Stimulated activated CD4-positive, alpha-beta T cell treated with anti-CD3 and anti-CD28 coated beads, Interleukin-2, amount 100 ng/mL, for 4 hours (primary cell): ENCODE measurements around the gene TDRD5.

ENCODE experiments used
- DNase-seq: peaks from one replicate; pipeline ENCODE4 v3.0.0-alpha.2; 2020; ENCODE audit warnings: low read depth

TDRD5 gene

GRCh38 chr1:179591592-179592580 lies at the start of gene TDRD5:
TDRD5 (plus strand) TSS chr1:179591832; CDS start chr1:179592616, 784 bp downstream.
- DNase-seq: no peak

DNA sequence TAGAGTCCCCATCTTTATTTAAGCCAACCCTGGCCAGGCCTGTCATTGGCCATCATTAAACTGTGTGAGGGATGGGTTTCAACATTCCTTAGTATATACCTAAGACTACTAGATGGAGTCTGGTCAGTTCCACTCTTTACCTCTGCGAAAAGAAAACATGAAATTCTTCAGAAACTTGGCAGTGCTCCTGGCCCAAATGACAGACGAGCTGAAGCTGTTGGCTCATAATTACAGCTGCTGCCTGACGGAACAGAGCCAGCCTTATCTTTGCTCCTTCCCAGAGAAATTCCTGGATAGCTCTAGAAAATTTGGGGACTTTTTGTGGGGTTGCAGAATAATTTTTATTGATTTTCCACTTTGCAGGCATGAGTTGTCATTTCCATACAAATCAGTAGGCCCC lies 46.3 kb upstream of the TDRD5 start:
- DNase-seq: no peak

DNA sequence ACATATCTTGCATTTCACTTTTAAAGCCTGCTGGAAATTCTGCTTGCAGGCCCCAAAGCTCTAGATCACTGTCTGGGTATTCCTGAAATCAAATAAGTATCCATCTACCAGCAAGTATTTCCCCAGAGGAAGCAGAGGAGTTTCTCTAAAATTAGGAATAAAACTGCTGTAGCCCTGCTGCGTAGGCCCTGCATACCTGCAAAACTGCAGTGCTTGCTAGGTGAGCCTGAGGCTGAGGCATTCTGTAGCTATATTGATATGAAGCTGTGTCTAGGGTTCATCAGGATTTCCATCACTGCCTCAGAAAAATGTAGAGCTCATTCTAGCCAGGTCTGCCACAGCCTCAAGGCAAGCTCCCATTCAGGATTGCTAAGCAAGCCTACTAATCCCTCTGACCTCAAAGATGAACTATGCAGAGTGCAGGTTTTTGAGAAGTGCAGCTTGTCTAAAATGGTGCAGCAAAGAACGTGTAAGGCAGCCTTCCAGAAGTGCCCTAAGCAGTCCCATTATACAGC lies 44.6 kb upstream of the TDRD5 start:
- DNase-seq: no peak

DNA sequence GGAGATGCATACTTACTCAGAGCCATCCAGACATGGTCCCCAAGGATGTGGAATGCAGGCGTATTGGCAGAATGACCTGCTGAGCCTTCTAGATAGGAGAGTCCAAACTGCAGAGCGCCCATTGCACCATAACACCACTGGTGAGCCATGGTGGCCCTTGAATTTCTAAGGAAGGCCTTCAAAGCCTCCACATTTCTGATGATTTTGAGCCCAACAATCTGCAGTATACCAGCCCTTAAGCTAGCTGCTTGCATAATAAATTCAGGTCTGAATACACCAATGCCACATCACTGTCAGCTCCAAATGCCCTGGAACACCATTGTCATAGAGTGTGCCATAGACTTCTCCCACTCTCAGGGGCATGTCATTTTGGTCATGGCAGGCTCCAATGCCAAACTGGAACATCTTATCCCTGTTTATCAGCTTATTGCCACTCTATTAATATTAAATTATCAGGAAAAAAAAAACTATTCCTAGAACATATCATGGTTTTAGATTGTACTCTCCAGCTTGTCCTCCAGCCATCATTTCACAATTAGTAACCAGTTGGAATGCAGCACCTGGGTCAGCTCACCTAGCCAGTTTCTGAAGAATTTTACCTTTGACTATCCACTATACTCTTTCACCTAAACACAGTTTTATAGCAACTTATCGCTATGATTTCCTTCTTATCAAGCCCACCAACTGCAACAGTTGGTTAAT lies 42.8 kb upstream of the TDRD5 start:
- no peak for DNase-seq

GRCh38 chr1:179549368-179549700 lies 42.3 kb upstream of the TDRD5 start:
- DNase-seq: no peak

DNA sequence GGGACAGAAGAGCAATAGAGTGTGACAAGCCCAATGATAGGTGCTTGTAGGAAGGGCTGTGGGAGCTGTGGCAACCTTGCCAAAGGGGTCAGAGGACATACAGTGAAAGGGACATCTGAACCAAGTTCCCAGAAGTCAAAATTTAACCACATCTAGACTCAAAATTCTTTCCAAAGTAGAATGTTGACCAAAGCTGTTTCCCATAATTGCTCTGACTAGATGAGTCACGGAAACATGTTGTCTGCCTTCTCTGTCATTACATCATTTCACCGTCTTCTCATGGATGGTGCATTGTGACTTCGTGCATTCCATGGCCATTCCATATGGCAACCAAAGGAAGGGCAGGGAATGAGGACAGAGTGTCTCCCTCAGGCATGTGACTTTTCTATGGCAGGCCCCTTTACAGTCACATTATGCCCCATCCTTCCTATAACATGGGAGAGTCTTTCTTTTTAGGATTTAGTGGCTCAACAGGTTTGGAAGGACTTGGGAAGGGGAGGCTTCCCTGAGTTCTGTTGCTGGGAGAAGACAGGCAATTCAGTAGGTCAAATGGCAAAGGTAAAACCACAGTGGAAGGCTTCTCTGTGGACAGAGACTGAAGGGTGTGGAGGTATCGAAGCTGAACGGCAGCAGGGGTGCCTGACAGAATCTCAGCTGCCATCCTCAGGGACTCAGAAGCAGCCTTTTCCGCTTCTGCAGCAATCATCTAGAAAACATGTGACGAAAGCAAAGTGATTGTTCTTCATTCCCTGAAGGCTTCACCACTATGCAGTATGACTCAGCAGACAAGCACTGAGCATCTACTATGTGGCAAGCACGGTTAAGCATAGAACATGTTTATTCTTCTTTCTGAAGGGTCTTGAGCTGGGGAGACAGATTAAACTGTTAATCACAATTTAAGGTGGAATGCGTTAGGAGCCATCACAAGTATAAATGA lies 40.6 kb upstream of the TDRD5 start:
- no peak for DNase-seq

- no peak for DNase-seq
Observed at GRCh38 chr1:179554427-179554826, 37.2 kb upstream of the TDRD5 start.

DNA sequence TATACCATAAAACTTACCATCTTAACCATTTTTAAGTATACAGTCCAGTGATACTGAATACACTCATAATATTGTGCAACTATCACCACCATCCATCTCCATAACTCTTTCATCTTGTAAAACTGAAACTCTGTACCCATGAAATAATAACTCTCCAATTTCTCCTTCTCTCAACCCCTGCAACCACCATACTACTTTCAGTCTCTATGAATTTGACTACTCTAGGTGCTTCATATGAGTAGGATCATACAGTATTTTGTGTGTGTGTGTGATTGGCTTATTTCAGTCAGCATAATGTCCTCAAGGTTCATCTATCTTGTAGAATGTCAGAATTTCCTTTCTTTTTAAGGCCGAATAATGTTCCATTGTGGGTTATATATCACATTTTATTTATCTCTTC lies 33.6 kb upstream of the TDRD5 start:
- DNase-seq: no peak

- no peak for DNase-seq
Observed at GRCh38 chr1:179575497-179576314, 15.9 kb upstream of the TDRD5 start, which contains the start of gene NPHS2. NPHS2 (minus strand) TSS chr1:179575948; CDS start chr1:179575864, 84 bp downstream.

GRCh38 chr1:179576509-179576908 lies 15.1 kb upstream of the TDRD5 start:
- DNase-seq: no peak

DNA sequence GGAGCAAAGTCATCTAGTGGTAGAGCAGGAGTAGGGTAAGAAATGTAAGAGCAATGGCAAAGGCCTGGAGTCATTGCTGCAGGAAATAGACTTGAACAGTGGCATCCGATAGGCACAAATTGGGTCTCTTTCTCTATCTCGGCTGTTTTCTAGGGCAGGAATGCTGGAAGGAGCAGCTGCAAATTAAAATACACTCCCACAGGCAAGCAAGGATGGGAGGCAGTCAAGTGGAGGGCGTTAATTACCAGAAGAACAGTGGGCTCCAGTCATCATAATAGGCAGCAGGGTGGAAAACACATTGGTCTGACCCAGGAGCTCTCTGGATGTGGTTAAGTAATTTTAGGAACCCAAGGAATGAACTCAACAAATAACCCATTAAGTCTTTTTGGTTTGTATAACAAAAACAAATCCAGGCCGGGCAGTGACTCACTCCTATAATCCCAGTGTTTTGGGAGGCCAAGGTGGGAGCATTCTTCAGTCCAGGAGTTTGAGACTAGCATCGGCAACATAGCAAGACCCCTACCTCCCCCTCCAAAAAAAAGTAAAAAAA lies 7.8 kb upstream of the TDRD5 start:
- DNase-seq: no peak

GRCh38 chr1:179586107-179586823 lies 5.4 kb upstream of the TDRD5 start:
- DNase-seq: no peak

GRCh38 chr1:179587336-179587735 lies 4.3 kb upstream of the TDRD5 start:
- DNase-seq: no peak

GRCh38 chr1:179588425-179589024 lies 3.1 kb upstream of the TDRD5 start:
- DNase-seq: no peak

GRCh38 chr1:179589509-179589908 lies 2.1 kb upstream of the TDRD5 start:
- no peak for DNase-seq

DNA sequence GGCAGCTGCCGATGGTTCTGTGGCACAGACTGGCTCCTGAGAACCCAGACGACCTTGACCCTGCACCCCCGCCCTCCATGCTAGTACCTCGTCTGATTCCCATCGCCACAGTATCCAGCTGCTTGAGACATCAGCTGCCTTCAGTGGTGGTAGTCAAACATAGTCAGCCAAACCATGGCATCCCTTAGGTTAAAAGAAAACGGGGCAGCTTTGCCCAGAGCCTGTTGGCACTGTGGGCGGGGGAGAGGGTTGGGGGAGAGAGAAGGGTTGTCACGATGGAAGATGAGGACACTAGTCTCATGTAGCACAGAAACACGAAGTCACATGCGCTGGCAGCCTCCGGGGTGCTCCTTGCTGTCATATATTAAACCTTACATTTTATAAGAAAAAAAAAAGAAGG lies 961 bp upstream of the TDRD5 start:
- no peak for DNase-seq

GRCh38 chr1:179591253-179591591 lies 410 bp upstream of the TDRD5 start:
- no peak for DNase-seq

DNA sequence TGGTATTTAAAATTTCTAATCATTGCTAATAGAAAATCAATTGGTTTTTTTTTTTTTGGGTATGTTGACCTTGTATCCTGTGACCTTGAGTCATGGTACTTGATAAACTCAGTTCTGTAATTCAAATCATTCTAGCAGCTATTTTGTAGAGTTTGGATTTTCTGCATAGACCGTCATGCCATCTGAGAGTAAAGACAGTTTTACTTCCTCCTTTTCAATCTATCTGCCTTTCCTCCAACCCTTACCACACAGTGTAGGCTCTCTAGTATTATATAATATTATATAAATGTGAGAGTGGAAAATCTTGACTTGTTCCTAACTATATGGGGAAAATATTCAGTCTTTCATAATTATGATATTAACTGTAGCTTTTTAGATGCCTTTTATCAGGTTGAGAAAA lies 7.0 kb downstream of the TDRD5 start:
- no peak for DNase-seq

- DNase-seq: no peak
Observed at GRCh38 chr1:179599623-179600249, 8.1 kb downstream of the TDRD5 start.
